CD14-positive monocyte (primary cell): ENCODE data around the gene PPM1M. TPM values are rescaled to one million over a fixed set of nuclear protein-coding genes. Genes with fewer than 3 reads are reported as not detected.
A peak's percentile ranks its signal among the peaks of the same experiment; 100 is the strongest.

Source experiments
- DNase-seq, 3 donors: peaks; one replicate each; pipeline ENCODE4 v3.0.0-alpha.2; 2011 to 2022
- H2AFZ ChIP-seq: 2 replicates; pipeline ENCODE4 v1.6.0; 2012; ENCODE audit warnings: mild to moderate bottlenecking, low read depth, low read length, inconsistent platforms; ENCODE audit not compliant: insufficient read depth, poor library complexity, severe bottlenecking
- H3K27ac ChIP-seq, 2 donors: 1 replicate in 1 of 2; 2 replicates in 1 of 2; pipeline ENCODE4 v1.5.1; 2012 to 2013; ENCODE audit warnings: low read length in 2 of 2, control low read depth in 1 of 2, inconsistent platforms in 1 of 2, low read depth in 1 of 2, mild to moderate bottlenecking in 1 of 2
- H3K27me3 ChIP-seq, 2 donors: one replicate each; pipeline versions ENCODE4 v1.6.0 to v1.6.1; 2011 to 2013; ENCODE audit warnings: low read length in 2 of 2; ENCODE audit not compliant: control insufficient read depth in 2 of 2, insufficient read depth in 2 of 2
- H3K36me3 ChIP-seq, 2 donors: replicated peaks in 1 of 2; 1 replicate in 1 of 2; 2 replicates in 1 of 2; pipeline versions ENCODE4 v1.5.1 to v1.6.1; 2012 to 2013; ENCODE audit warnings: low read length in 2 of 2, control low read depth in 1 of 2, inconsistent platforms in 1 of 2, mild to moderate bottlenecking in 1 of 2; ENCODE audit not compliant: insufficient read depth in 2 of 2, control insufficient read depth in 1 of 2
- H3K4me1 ChIP-seq, 2 donors: 1 replicate in 1 of 2; 2 replicates in 1 of 2; pipeline versions ENCODE4 v1.5.1 to v1.6.1; 2012 to 2013; ENCODE audit warnings: low read length in 2 of 2, control low read depth in 1 of 2, inconsistent platforms in 1 of 2, mild to moderate bottlenecking in 1 of 2, moderate library complexity in 1 of 2; ENCODE audit not compliant: insufficient read depth in 2 of 2, control insufficient read depth in 1 of 2
- H3K4me2 ChIP-seq: replicated peaks from 2 replicates; pipeline ENCODE3; 2012; ENCODE audit warnings: low read length, moderate library complexity, mild to moderate bottlenecking; ENCODE audit not compliant: poor library complexity, severe bottlenecking; ENCODE audit errors: extremely low read depth
- H3K4me3 ChIP-seq, 3 experiments: fragments of 200-600 bp in 1 of 3; sonication (generic) in 1 of 3; replicated peaks in 1 of 3; 1 replicate in 2 of 3; 2 replicates in 1 of 3; pipeline ENCODE4 v1.5.1; 2011 to 2013; ENCODE audit warnings: low read length in 3 of 3, mild to moderate bottlenecking in 3 of 3, control low read depth in 2 of 3, low read depth in 2 of 3, inconsistent platforms in 1 of 3, moderate library complexity in 1 of 3
- H3K79me2 ChIP-seq: 2 replicates; pipeline ENCODE4 v1.6.0; 2012; ENCODE audit warnings: mild to moderate bottlenecking, control low read depth, inconsistent platforms, low read length, moderate library complexity; ENCODE audit not compliant: insufficient read depth
- H3K9ac ChIP-seq: 2 replicates; pipeline ENCODE4 v1.6.0; 2017; ENCODE audit warnings: low read length, mild to moderate bottlenecking; ENCODE audit not compliant: insufficient read depth, poor library complexity, severe bottlenecking
- H3K9me3 ChIP-seq, 2 donors: replicated peaks in 1 of 2; 1 replicate in 1 of 2; 2 replicates in 1 of 2; pipeline versions ENCODE4 v1.5.1 to v1.6.1; 2012 to 2013; ENCODE audit warnings: low read length in 2 of 2, control low read depth in 1 of 2; ENCODE audit not compliant: control insufficient read depth in 1 of 2, insufficient read depth in 1 of 2
- H4K20me1 ChIP-seq: 2 replicates; pipeline ENCODE4 v1.6.0; 2012; ENCODE audit warnings: mild to moderate bottlenecking, low read length, control low read depth, moderate library complexity; ENCODE audit not compliant: insufficient read depth
- H3K27ac Mint-ChIP-seq, 7 donors: one replicate each; pipeline ENCODE4 v1.8.0; 2020; ENCODE audit warnings: mild to moderate bottlenecking in 7 of 7, mixed read lengths in 7 of 7, moderate library complexity in 6 of 7, inconsistent platforms in 2 of 7
- H3K27me3 Mint-ChIP-seq, 3 donors: one replicate each; pipeline ENCODE4 v1.8.0; 2021 to 2022; ENCODE audit warnings: low read depth in 3 of 3, mild to moderate bottlenecking in 3 of 3, mixed read lengths in 3 of 3, moderate library complexity in 3 of 3, inconsistent platforms in 1 of 3
- H3K36me3 Mint-ChIP-seq, 2 donors: one replicate each; pipeline ENCODE4 v1.8.0; 2020; ENCODE audit warnings: mixed read lengths in 2 of 2, inconsistent platforms in 1 of 2, mild to moderate bottlenecking in 1 of 2
- H3K4me1 Mint-ChIP-seq: one replicate; pipeline ENCODE4 v1.8.0; 2020; ENCODE audit warnings: mild to moderate bottlenecking, mixed read lengths
- H3K4me3 Mint-ChIP-seq, 2 donors: one replicate each; pipeline ENCODE4 v1.8.0; 2020; ENCODE audit warnings: mild to moderate bottlenecking in 2 of 2, mixed read lengths in 2 of 2, moderate library complexity in 1 of 2
- H3K9me3 Mint-ChIP-seq, 7 donors: one replicate each; pipeline ENCODE4 v1.8.0; 2020 to 2022; ENCODE audit warnings: mixed read lengths in 7 of 7, mild to moderate bottlenecking in 6 of 7, moderate library complexity in 6 of 7, inconsistent platforms in 2 of 7
- CTCF ChIP-seq: fragments of 200-600 bp; IDR thresholded peaks from one replicate; pipeline ENCODE4 v1.8.0; 2022; ENCODE audit warnings: antibody characterized with exemption, mild to moderate bottlenecking
- WGBS: methylation state at CpG from one replicate; pipeline ENCODE4 v1.1.5; 2013; ENCODE audit warnings: missing lambda C conversion rate; ENCODE audit not compliant: insufficient coverage; 5-methylcytosine and 5-hydroxymethylcytosine counted together
- intact Hi-C, 2 donors: fragments of 100-400 bp; cut with micrococcal nuclease; formaldehyde crosslinking; loops; one replicate each; pipeline versions ENCODE4 v1.15.0 to v1.15.1; 2023
- polyA plus RNA-seq, 3 donors: library from polyadenylated mRNA; depleted of rRNA in 1 of 3; unstranded in 2 of 3; stranded (reverse) in 1 of 3; fragments of 300-500 nt in 2 of 3; fragments of >200 nt in 1 of 3; fragmentation: Illumina TruSeq in 2 of 3; gene quantifications; 1 replicate in 2 of 3; 2 replicates in 1 of 3; pipeline ENCODE4 v1.2.3, GENCODE V29; 2012 to 2021

The PPM1M gene
- polyA plus RNA-seq, 3 donors, result 92.8 to 144 (median 120) TPM

- Mint-ChIP-seq H3K4me1 (peaks cover 68% of the 10 kb centered on the region), H3K27ac (peak within 1 kb of the TSS; percentile 91 to 95 (median 93)), H3K36me3 (peaks cover 24 to 25% of the 10 kb centered on the region in 2 donors), H3K9me3 (peaks cover 0 to 5% (median 0%) of the 10 kb centered on the region in 7 donors), H3K27me3 (no peaks in the 10 kb centered on the region), H3K4me3 (peak within 1 kb of the TSS; percentile 90 to 97)
- Histone ChIP-seq H2AFZ (peak within 1 kb of the TSS; percentile 95), H3K4me2 (peak within 1 kb of the TSS; percentile 97), H4K20me1 (peaks cover 45% of the 10 kb centered on the region), H3K27me3 (no peaks in the 10 kb centered on the region), H3K79me2 (peaks cover 74% of the 10 kb centered on the region), H3K36me3 (peaks cover 17 to 19% of the 10 kb centered on the region in 2 donors), H3K9me3 (no peaks in the 10 kb centered on the region), H3K27ac (peak within 1 kb of the TSS; percentile 79 to 91), H3K9ac (peak within 1 kb of the TSS; percentile 83), H3K4me3 (peak within 1 kb of the TSS; percentile 88 to 100 (median 93)), H3K4me1 (peaks cover 59 to 80% of the 10 kb centered on the region in 2 donors)
- DNase-seq, result peak; percentile 58 to 71 (median 68)
- whole genome bisulfite sequencing, result 0% methylated on average over 70 of the region's 92 CpGs
- intact Hi-C loops, result no loop called here
- peak; percentile 56 for TF ChIP-seq CTCF
Observed at GRCh38 chr3:52238761-52239701, 6.5 kb upstream of the PPM1M start, which contains the start of gene TWF2. TWF2 (minus strand) TSS chr3:52239158; CDS start chr3:52239016, 142 bp downstream.

- peaks cover 5 to 7% of the 10 kb centered on the region in 2 donors for H3K36me3 ChIP-seq
- H2AFZ ChIP-seq, result no peak overlapping the region
- H3K4me1 Mint-ChIP-seq, result peaks cover 73% of the 10 kb centered on the region
- H3K79me2 ChIP-seq, result peaks cover 63% of the 10 kb centered on the region
- DNase-seq, result peak; percentile 61 to 71 (median 65)
- H4K20me1 ChIP-seq, result peaks cover 33% of the 10 kb centered on the region
- H3K27me3 ChIP-seq, result no peaks in the 10 kb centered on the region
- intact Hi-C loops, result loop anchor here (5.0 kb wide), 1 partner anchor 37 kb away; the partner anchor contains the start of gene WDR82 (in 2 of the 2)
- peaks cover 13 to 17% of the 10 kb centered on the region in 2 donors for H3K36me3 Mint-ChIP-seq
- H3K9me3 Mint-ChIP-seq, result peaks cover 0 to 5% (median 0%) of the 10 kb centered on the region in 7 donors
- WGBS, result 100% methylated on average over 1 of the region's 1 CpG
- H3K27ac ChIP-seq, result peak overlapping the region; percentile 45 to 91
- peaks cover 69 to 81% of the 10 kb centered on the region in 2 donors for H3K4me1 ChIP-seq
- H3K27ac Mint-ChIP-seq, result peak overlapping the region; percentile 86 to 95 (median 92)
- no peak overlapping the region for H3K9ac ChIP-seq
- TF ChIP-seq CTCF, result no peak
- no peaks in the 10 kb centered on the region for H3K27me3 Mint-ChIP-seq
- no peaks in the 10 kb centered on the region for H3K9me3 ChIP-seq
- peak overlapping the region; percentile 67 to 90 for H3K4me3 Mint-ChIP-seq
- peak overlapping the region in 1 of 3 experiments; percentile 100 for H3K4me3 ChIP-seq
- H3K4me2 ChIP-seq, result peak overlapping the region; percentile 97
Observed at GRCh38 chr3:52240059-52240885, 5.3 kb upstream of the PPM1M start.
